ES-I3 (cell line): ENCODE data around the gene CAPN8.

Experiments
- H3K36me3 ChIP-seq: 2 replicates; pipeline ENCODE4 v1.6.1; 2013; ENCODE audit warnings: mild to moderate bottlenecking, low read length, control low read depth, moderate library complexity; ENCODE audit not compliant: insufficient read depth
- H3K4me1 ChIP-seq: 2 replicates; pipeline ENCODE4 v1.6.1; 2013; ENCODE audit warnings: mild to moderate bottlenecking, control low read depth, low read length; ENCODE audit not compliant: insufficient read depth
- H3K9ac ChIP-seq: 2 replicates; pipeline ENCODE4 v1.6.1; 2013; ENCODE audit warnings: low read depth, mild to moderate bottlenecking, low read length, moderate library complexity
- H3K9me3 ChIP-seq: 2 replicates; pipeline ENCODE4 v1.6.1; 2013; ENCODE audit warnings: mild to moderate bottlenecking, low read length, moderate library complexity; ENCODE audit not compliant: control insufficient read depth, insufficient read depth

Gene CAPN8

DNA sequence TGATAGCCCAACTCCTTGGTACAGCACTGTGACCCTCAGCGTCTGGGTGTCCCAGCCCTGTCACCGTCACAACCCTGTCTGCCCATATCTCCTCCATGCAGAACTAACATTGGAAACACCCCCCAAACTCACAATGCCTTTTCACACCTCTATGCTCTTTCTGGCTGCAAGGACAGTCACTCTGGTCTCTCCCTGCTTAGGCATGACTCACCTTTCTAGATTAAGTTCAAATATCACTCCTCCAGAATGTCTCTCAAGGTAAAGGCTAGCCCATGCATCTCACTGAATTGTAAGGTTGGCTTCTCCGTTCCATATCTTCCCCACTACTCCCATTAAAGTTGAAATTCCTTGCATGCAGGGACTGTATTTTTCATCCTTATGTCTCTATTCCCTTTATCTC, 17.0 kb upstream of the CAPN8 start:
- no peaks in the 10 kb centered on the region for H3K4me1 ChIP-seq
- no peaks in the 10 kb centered on the region for H3K36me3 ChIP-seq
- H3K9me3 ChIP-seq, result no peaks in the 10 kb centered on the region
- H3K9ac ChIP-seq, result no peak overlapping the region

DNA sequence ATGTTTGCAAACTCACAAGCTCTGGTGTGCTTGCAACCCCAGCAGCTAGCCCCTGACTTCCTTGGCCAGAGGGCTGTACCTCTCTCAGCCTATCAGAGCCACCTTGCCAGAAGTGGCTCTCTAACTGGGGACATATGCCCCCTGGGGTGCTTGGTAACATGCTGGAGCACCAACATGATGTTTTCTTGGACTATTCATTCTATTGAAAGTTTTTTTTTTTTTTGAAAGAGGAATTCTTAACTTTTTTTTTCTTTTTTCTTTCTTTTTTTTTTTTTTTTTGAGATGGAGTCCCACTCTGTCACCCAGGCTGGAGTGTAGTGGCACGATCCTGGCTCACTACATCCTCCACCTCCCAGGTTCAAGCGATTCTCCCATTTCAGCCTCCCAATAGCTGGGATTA, 14.7 kb upstream of the CAPN8 start:
- Histone ChIP-seq H3K9ac (no peak overlapping the region), H3K4me1 (no peaks in the 10 kb centered on the region), H3K9me3 (peaks cover 2% of the 10 kb centered on the region; the same call in 1 of the 2 replicates), H3K36me3 (no peaks in the 10 kb centered on the region)

DNA sequence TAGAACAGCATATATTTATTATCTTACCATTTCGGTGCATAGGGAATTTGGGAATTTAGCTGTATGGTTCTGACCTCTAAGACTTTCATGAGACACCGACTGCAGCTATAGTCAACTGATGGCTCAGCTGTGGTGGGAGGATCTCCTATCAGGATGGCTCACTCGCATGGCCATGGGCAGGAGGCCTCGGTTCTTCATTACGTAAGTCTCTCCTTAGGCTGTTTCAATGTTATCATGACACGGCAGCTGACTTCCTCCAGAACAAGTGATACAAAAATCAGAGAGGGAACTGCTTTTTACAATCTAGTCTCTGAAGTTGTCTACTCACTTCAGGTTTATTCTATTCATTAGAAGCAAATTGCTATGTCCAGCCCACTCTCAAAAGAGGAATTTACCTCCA, 13.3 kb upstream of the CAPN8 start:
- Histone ChIP-seq H3K36me3 (no peaks in the 10 kb centered on the region), H3K9me3 (peaks cover 5% of the 10 kb centered on the region), H3K9ac (no peak overlapping the region), H3K4me1 (no peaks in the 10 kb centered on the region)

DNA sequence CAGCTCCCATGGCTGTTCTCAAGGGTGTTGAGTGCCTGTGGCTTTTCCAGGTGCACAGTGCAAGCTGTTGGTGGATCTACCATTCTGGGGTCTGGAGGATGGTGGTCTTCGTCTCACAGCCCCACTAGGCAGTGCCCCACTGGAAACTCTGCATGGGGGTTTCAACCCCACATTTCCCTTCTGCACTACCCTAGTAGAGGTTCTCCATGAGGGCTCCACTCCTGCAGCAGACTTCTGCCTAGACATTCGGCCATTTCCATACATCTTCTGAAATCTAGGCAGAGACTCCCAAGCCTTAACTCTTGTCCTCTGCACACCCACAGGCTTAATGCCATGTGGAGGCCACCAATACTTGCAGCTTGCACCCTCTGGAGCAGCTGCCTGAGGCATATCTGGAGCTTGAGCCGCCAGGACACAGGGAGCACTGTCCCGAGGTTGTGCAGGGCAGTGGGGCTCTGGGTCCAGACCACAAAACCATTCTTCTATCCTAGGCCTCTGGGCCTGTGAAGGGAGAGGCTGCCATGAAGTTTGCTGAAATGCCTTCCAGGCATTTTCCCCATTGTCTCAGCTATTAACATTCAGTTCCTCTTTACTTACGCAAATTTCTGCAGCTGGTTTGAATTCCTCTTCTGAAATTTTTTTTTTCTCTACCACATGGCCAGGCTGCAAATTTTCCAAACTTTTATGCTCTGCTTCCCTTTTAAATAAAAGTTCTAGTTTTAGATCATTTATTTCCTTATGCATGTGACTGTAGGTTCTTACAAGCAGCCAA, 8.8 kb upstream of the CAPN8 start:
- Histone ChIP-seq H3K36me3 (no peaks in the 10 kb centered on the region), H3K9me3 (peaks cover 5% of the 10 kb centered on the region), H3K9ac (no peak overlapping the region), H3K4me1 (no peaks in the 10 kb centered on the region)

DNA sequence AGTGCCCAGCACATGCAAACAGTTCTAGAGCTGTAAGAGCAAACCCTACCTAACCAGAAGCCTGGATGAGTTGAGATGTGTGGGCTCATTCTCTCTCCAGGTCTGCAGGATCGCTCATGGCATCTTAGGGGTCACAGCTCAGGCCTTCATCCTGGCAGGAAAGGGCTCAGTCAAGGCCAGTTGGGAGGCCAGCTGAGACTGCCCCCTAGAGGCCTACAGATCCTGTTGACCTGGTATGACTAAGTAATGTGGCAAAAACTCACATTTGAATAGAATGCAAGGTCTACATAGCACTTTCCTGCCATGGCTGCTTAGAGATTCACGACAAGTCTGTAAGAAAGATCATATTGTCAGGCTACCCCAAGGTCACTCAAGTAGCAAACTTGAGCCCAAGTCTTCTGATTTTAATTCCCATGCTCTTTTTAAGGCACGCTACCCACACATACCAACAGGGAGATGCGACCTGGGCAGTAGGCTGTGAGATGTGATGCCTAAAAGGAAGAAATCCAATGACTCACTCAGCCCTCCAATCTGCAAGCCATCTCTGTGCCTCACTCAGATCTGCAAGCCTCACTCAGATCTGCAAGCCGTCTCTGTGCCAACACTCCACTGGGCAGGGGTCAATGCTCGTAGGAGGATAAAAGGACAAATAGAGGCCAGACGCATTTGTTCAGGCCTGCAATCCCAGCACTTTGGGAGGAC, 5.1 kb upstream of the CAPN8 start:
- Histone ChIP-seq H3K4me1 (no peaks in the 10 kb centered on the region), H3K36me3 (no peaks in the 10 kb centered on the region), H3K9me3 (peaks cover 5% of the 10 kb centered on the region), H3K9ac (no peak overlapping the region)

DNA sequence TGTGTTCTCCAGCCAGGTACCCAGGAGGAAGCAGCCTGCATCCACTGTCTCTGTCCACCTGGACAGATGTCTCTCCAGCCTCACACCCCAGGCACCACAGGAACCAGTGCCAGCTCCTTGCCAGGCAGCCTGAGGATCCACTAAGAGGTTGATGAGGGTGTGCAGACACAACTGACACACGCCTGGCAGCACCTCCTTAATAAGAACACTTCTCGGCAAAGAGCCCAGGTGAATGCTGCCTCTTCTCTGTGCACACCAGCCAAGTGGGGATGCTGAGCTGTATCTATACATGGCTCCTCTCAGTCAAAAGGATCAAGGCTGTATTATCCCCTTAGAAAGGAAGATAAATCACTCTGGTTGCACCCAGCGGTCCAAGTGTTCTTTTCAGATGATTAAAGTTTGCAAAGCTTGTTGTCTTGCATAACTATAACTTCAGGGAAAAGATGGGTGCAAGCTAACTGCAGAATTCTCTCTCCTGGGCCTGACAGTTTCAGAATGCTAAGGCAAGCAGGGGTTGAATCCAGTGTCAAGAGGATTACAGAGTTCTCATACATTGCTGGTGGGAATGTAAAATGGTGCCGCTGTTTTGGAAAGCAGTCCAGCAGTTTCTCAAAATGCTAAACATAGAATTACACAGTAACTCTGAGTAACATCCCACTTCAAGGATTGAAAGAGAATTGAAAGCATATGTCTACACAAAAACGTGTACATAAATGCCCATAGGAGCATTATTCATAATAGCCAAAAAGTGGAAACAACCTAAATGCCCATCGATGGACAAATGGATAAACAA, 3.7 kb upstream of the CAPN8 start:
- Histone ChIP-seq H3K4me1 (no peaks in the 10 kb centered on the region), H3K9me3 (no peaks in the 10 kb centered on the region; the same call in 1 of the 2 replicates), H3K36me3 (no peaks in the 10 kb centered on the region), H3K9ac (no peak overlapping the region)

DNA sequence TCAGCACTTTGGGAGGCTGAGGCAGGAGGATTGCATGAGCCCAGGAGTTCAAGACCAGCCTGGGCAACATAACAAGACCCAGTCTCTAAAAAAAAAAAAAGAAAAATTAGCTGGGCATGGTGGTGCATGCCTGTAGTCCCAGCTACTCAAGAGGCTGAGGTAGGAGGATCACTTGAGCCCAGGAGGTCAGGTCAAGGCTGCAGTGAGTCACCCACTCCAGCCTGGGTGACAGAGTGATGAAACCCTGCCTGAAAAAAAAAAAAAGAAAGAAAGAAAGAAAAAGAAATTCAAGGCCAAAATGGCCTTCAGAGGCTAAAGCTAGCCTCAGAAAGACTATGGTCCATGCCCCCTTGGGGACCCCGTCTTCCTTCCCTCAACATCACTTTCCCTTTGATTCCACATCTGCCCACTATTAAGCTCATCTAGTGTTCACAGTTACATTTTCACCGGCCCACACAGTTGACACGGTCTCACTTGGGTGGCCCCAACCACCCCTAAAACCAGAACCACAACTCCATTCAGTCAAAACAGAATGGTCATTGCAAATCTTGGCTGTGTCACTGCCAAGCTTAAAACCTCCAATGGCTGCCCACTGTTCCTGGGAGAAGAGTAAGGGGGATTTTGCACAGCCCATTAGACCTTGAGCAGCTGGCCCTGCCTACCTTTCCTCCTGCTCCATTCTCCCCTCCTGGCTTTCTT, 2.1 kb upstream of the CAPN8 start:
- H3K9me3 ChIP-seq, result no peaks in the 10 kb centered on the region
- no peaks in the 10 kb centered on the region for H3K4me1 ChIP-seq
- H3K9ac ChIP-seq, result no peak overlapping the region
- no peaks in the 10 kb centered on the region for H3K36me3 ChIP-seq

DNA sequence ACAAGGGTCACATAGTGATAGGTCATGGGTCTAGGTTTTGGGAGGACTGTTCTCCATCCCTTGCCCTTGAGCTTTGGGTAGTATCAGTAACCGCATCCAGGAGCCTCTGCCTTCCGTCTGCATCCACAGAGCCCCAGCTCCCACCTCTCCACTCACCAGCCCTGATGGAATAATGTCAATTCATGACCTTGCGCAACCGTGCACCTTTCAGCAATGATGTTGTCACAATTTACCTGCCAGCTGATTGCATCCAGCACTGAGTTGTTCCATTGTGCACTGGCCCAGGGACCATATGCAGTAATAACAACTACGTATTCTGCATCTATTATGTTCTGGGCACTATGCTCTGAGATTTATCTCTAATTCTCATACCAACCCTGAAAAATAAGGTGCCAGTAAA, 1.4 kb downstream of the CAPN8 start:
- Histone ChIP-seq H3K9me3 (no peaks in the 10 kb centered on the region), H3K9ac (no peak overlapping the region), H3K36me3 (no peaks in the 10 kb centered on the region), H3K4me1 (no peaks in the 10 kb centered on the region)

DNA sequence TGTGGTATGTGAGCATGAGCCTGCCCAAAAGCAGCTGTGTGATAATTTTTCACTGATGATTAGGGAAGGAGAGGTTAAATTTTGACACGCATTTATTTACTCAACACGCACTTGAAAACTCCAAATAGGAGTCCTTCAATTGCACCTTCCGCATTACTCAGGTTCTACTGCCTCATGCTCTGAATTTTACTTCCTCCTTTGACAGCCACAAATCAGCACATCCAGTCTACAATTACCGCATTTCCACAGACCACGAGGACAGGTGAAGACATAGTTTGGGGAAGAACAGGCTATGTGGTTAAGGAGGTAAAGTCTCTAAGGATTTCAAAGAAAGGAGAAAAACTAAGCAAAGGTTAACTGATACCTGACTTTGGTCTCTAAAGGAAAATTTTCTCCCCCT, 2.6 kb downstream of the CAPN8 start:
- no peaks in the 10 kb centered on the region for H3K4me1 ChIP-seq
- H3K9me3 ChIP-seq, result no peaks in the 10 kb centered on the region
- no peaks in the 10 kb centered on the region for H3K36me3 ChIP-seq
- no peak overlapping the region for H3K9ac ChIP-seq

DNA sequence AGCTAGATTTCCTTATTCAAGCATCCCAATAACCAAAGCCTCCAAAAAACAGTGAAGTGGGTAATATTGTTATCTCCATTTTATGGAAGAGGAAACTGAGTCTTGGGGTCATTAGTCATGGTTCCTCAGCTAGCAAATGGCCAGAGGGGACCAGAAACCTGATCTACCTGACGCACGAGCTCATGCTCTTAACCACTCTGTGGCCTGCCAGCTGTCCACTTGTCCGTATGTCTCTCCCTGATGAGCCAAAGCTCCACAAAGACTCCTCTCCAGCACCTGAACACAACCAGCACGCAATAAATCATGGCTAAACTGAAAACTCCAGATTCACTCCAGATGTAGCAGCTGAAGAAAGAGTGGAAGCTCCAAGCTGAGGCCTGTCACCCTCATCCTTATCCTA, 5.8 kb downstream of the CAPN8 start:
- H3K9ac ChIP-seq, result no peak overlapping the region
- no peaks in the 10 kb centered on the region for H3K36me3 ChIP-seq
- no peaks in the 10 kb centered on the region for H3K4me1 ChIP-seq
- no peaks in the 10 kb centered on the region for H3K9me3 ChIP-seq

DNA sequence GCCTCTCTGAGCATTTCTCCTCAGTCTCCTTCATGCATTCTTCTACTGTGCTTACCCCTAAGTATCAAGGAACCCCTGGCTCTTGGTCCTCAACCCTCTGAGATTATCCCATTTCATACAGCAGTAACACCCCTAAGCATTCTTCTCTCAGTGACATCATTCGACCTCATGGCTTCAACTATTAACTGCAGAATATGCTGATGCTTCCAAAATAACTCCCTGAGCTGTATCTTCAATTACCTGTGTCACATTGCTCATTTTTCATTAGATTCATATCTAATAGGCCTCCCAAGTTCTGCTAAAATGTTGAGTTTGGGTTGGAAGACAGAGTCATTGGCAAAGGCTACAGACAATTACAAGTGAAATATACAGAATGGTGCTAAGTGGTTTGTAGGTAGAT, 7.5 kb downstream of the CAPN8 start:
- Histone ChIP-seq H3K4me1 (peaks cover 1% of the 10 kb centered on the region; the same call in 1 of the 2 replicates), H3K9ac (no peak overlapping the region), H3K36me3 (no peaks in the 10 kb centered on the region), H3K9me3 (no peaks in the 10 kb centered on the region)

DNA sequence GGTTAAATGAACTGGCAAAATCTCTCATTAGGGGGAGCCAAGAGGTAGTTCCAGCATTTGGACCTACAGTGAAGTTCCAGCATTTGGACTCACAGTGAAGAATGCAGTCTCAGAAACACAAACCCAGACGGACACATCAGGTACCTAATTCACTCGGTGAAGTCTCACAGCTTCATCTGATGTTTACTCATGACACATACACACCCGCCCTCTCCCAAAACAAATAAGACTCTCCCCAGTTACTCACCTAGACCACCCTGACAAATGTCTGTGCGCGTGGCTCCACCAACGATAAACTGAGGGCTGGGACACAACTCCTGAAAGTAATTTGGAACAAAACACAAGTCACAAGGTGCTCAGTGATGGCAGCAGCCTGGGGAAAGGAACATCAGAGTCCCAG, 11.4 kb downstream of the CAPN8 start:
- H3K36me3 ChIP-seq, result no peaks in the 10 kb centered on the region; the same call in 1 of the 2 replicates
- H3K9ac ChIP-seq, result no peak overlapping the region
- peaks cover 4% of the 10 kb centered on the region; the same call in 1 of the 2 replicates for H3K4me1 ChIP-seq
- no peaks in the 10 kb centered on the region for H3K9me3 ChIP-seq

DNA sequence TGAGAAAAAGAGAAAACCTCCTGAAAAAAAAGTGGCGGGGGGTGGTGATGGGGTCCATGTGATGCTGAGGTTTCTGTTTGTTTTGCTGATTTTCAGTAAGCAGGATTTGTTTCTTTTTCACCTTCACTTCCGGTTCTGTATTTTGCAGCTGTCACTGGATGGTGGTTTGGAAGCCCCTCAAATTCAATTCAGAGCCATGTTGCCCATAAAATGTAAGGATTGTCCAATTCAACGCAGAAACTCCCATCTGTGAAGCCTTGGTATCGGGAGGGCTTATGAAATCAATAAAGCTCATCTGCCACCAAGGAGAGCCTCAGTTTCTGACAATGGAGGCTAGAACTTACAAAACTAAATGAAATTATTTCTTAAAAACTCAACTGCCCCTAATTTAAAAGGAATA, 12.1 kb downstream of the CAPN8 start:
- Histone ChIP-seq H3K9ac (no peak overlapping the region), H3K4me1 (peaks cover 4% of the 10 kb centered on the region; the same call in 1 of the 2 replicates), H3K36me3 (no peaks in the 10 kb centered on the region; the same call in 1 of the 2 replicates), H3K9me3 (no peaks in the 10 kb centered on the region)

DNA sequence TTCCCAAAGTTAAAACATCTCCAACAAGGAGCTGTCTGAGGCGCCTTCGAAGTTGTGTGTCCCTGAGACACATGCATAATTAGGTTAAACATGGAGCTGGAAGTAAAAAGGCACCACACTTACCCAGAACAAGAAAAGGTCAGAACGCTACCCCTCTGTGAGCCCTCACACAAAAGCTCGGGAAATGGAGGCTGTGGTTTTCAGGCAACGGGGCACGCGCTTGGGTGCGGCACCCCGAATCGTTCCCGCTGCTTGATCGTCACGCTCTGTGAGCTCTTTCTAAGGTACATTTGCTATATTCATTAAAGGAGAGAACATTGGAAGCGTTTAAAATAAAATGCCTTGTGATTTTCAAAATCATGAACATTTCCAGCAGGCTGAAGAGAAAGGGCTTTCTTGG, 12.5 kb downstream of the CAPN8 start:
- Histone ChIP-seq H3K9ac (no peak overlapping the region), H3K4me1 (peaks cover 7% of the 10 kb centered on the region; the same call in 1 of the 2 replicates), H3K9me3 (no peaks in the 10 kb centered on the region), H3K36me3 (no peaks in the 10 kb centered on the region; the same call in 1 of the 2 replicates)
